Testis (tissue), 2 donors: ENCODE data around the gene CORIN.

ENCODE experiments used
- POLR2A ChIP-seq: fragments of 450-650 bp; IDR thresholded peaks from one replicate; pipeline ENCODE4 v1.6.1; 2017; ENCODE audit warnings: antibody characterized with exemption, mild to moderate bottlenecking, moderate library complexity
- TF ChIP-seq, protein P1 (sequence below), 3 experiments: fragments of 450-650 bp in 2 of 3; fragments of 200-600 bp in 1 of 3; sonication (generic) in 1 of 3; IDR thresholded peaks; one replicate each; pipeline ENCODE4 v1.5.1; 2016 to 2019; ENCODE audit warnings: antibody characterized with exemption in 3 of 3, mild to moderate bottlenecking in 2 of 3, moderate library complexity in 1 of 3

DNA sequence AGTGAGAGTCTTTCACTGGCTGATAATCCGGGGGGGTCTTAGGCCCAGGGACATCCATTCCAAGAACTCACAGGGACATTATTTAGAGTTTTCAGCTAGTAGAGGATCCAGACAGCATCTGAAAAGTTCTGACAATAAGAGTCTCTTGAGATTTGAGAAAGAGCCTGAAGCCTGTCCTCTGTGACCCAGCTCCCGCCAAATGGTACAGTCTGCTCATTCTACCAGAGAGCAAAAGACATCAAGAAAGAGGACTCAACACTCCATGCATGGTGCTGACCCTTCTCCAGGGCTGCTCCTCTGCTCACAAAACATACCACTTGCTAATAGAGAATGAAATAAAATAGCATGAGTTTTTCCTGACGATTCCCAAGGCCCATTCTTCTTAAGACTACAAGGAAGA, 190.8 kb downstream of the CORIN start:
- TF ChIP-seq, protein P1, sequence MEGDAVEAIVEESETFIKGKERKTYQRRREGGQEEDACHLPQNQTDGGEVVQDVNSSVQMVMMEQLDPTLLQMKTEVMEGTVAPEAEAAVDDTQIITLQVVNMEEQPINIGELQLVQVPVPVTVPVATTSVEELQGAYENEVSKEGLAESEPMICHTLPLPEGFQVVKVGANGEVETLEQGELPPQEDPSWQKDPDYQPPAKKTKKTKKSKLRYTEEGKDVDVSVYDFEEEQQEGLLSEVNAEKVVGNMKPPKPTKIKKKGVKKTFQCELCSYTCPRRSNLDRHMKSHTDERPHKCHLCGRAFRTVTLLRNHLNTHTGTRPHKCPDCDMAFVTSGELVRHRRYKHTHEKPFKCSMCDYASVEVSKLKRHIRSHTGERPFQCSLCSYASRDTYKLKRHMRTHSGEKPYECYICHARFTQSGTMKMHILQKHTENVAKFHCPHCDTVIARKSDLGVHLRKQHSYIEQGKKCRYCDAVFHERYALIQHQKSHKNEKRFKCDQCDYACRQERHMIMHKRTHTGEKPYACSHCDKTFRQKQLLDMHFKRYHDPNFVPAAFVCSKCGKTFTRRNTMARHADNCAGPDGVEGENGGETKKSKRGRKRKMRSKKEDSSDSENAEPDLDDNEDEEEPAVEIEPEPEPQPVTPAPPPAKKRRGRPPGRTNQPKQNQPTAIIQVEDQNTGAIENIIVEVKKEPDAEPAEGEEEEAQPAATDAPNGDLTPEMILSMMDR (IDR thresholded peaks at IDR 0.05): no peak
- no peak for TF ChIP-seq POLR2A
